NT2/D1 (cell line): Measurements from ENCODE around the gene NIN.

Source experiments
- YY1 ChIP-seq: IDR thresholded peaks from 2 replicates; pipeline ENCODE4 v1.6.1; 2011; ENCODE audit not compliant: insufficient read length, insufficient read depth
- ZNF274 ChIP-seq: IDR thresholded peaks from 2 replicates; pipeline ENCODE4 v1.6.1; 2011; ENCODE audit warnings: mild to moderate bottlenecking, low read depth, low read length

DNA sequence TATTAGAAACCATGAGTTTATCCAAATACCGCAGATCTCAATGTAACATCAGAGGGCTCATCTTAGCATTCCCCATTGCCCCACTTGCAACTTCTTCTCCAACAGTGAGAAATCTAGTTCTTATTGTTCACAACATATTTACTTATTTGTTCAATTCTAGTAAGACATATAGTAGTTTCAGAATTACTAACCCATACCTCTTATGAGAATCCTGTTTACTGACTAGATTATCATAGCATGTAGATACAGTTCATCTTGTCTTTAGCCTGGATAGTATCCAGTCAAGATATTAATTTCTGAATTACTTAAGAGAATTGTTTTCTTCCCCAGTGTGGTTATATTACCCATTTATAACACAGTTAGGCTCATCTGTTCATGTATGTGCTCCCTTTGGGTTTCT, 80.6 kb downstream of the NIN start:
- TF ChIP-seq YY1: no peak
- no peak for TF ChIP-seq ZNF274
